ENCODE measurements around the gene GABRR2. TPM values are rescaled to one million over a fixed set of nuclear protein-coding genes. Genes with fewer than 3 reads are reported as not detected.

The GABRR2 gene
- polyA plus RNA-seq (2014; cell fraction: cytosol; rRNA removed), result not detected in 2 replicates
- 0.19 and 0.57 TPM in 2 replicates for polyA plus RNA-seq (2014; cell fraction: nucleus; rRNA removed)

GRCh38 chr6:89315249-89315885 is at the start of gene GABRR2:
Gene GABRR2, minus strand, starts transcription at chr6:89315299. Its CDS starts 134 bp downstream, at chr6:89315165.
- no peak for DNase-seq (ENCODE audit: low spot score)

- no peak for DNase-seq (ENCODE audit: low spot score)
These were observed 49.5 kb upstream of the GABRR2 start for GRCh38 chr6:89364586-89364985.

GRCh38 chr6:89361171-89361570 is 46.1 kb upstream of the GABRR2 start:
- DNase-seq (ENCODE audit: low spot score), result no peak

GRCh38 chr6:89360415-89360999 is 45.4 kb upstream of the GABRR2 start:
- no peak for DNase-seq (ENCODE audit: low spot score)

- no peak for DNase-seq (ENCODE audit: low spot score)
These were observed 44.5 kb upstream of the GABRR2 start for GRCh38 chr6:89359561-89359960.

- DNase-seq (ENCODE audit: low spot score), result no peak
These were observed 42.3 kb upstream of the GABRR2 start for GRCh38 chr6:89357390-89357789.

- DNase-seq (ENCODE audit: low spot score), result no peak
These were observed 41.6 kb upstream of the GABRR2 start for GRCh38 chr6:89356642-89357170.

- DNase-seq (ENCODE audit: low spot score), result no peak
These were observed 40.6 kb upstream of the GABRR2 start for GRCh38 chr6:89355511-89356194.

GRCh38 chr6:89353702-89354392 is 38.7 kb upstream of the GABRR2 start:
- DNase-seq (ENCODE audit: low spot score), result no peak

- no peak for DNase-seq (ENCODE audit: low spot score)
These were observed 38.0 kb upstream of the GABRR2 start for GRCh38 chr6:89353118-89353556.

GRCh38 chr6:89352278-89353117 is 37.4 kb upstream of the GABRR2 start, which contains the start of gene UBE2J1:
Gene UBE2J1, minus strand, starts transcription at chr6:89352722. Its CDS starts 153 bp downstream, at chr6:89352569.
- peak; percentile 82 for DNase-seq (ENCODE audit: low spot score)

GRCh38 chr6:89351671-89352277 is 36.7 kb upstream of the GABRR2 start:
- DNase-seq (ENCODE audit: low spot score), result no peak

GRCh38 chr6:89350281-89350966 is 35.3 kb upstream of the GABRR2 start:
- DNase-seq (ENCODE audit: low spot score), result no peak

GRCh38 chr6:89348372-89348771 is 33.3 kb upstream of the GABRR2 start:
- DNase-seq (ENCODE audit: low spot score), result no peak

GRCh38 chr6:89347825-89348224 is 32.7 kb upstream of the GABRR2 start:
- no peak for DNase-seq (ENCODE audit: low spot score)

GRCh38 chr6:89346433-89346832 is 31.3 kb upstream of the GABRR2 start:
- DNase-seq (ENCODE audit: low spot score), result no peak

- DNase-seq (ENCODE audit: low spot score), result no peak
These were observed 24.5 kb upstream of the GABRR2 start for GRCh38 chr6:89339565-89339964.

- DNase-seq (ENCODE audit: low spot score), result no peak
These were observed 20.1 kb upstream of the GABRR2 start for GRCh38 chr6:89335164-89335563.

- DNase-seq (ENCODE audit: low spot score), result no peak
These were observed 15.8 kb upstream of the GABRR2 start for GRCh38 chr6:89330910-89331309.

GRCh38 chr6:89328976-89329375 is 13.9 kb upstream of the GABRR2 start:
- no peak for DNase-seq (ENCODE audit: low spot score)

Measured in SK-N-DZ (cell line).